MCF 10A (cell line): ENCODE measurements around the gene TMX1. TPM values are rescaled to one million over a fixed set of nuclear protein-coding genes. Genes with fewer than 3 reads are reported as not detected.

Experiments
- BruUV-seq: library from RNA; stranded (reverse); fragments of 400-500 nt; replicated peaks from 2 replicates; lab custom pipeline; 2021; lab: Mats Ljungman, UMichigan
- CTCF ChIA-PET: fragments of 300-600 bp; sonication (Branson Sonifier 250); formaldehyde crosslinking; extraction: SDS; loops from one replicate; lab custom pipeline; 2021; ENCODE audit warnings: antibody characterized with exemption, inconsistent platforms; lab: Yijun Ruan, JAX
- POLR2A ChIA-PET: fragments of 300-600, 350-650 bp; sonication (Branson Sonifier 250); formaldehyde crosslinking; extraction: SDS; loops from one replicate; lab custom pipeline; 2020; ENCODE audit warnings: antibody characterized with exemption, inconsistent platforms; lab: Yijun Ruan, JAX
- DNase-seq: peaks from one replicate; pipeline ENCODE4 v3.0.0-alpha.2; 2018; ENCODE audit not compliant: unreplicated experiment
- H3K27ac Mint-ChIP-seq: one replicate; pipeline ENCODE4 v1.8.0; 2022; ENCODE audit warnings: mild to moderate bottlenecking, low read depth, mixed read lengths; ENCODE audit not compliant: unreplicated experiment
- H3K27me3 Mint-ChIP-seq: one replicate; pipeline ENCODE4 v1.8.0; 2022; ENCODE audit warnings: mixed read lengths; ENCODE audit not compliant: insufficient read depth, unreplicated experiment
- H3K36me3 Mint-ChIP-seq: one replicate; pipeline ENCODE4 v1.8.0; 2022; ENCODE audit warnings: mild to moderate bottlenecking, moderate library complexity, mixed read lengths; ENCODE audit not compliant: insufficient read depth, unreplicated experiment
- H3K4me1 Mint-ChIP-seq: one replicate; pipeline ENCODE4 v1.8.0; 2022; ENCODE audit warnings: mixed read lengths; ENCODE audit not compliant: insufficient read depth, unreplicated experiment
- H3K4me3 Mint-ChIP-seq: one replicate; pipeline ENCODE4 v1.8.0; 2022; ENCODE audit warnings: mild to moderate bottlenecking, moderate library complexity, mixed read lengths; ENCODE audit not compliant: unreplicated experiment
- H3K9me3 Mint-ChIP-seq: one replicate; pipeline ENCODE4 v1.8.0; 2022; ENCODE audit warnings: mixed read lengths; ENCODE audit not compliant: unreplicated experiment
- intact Hi-C: fragments of 100-400 bp; cut with micrococcal nuclease; formaldehyde crosslinking; loops from 2 replicates; pipeline ENCODE4 v1.14.1; 2022
- total RNA-seq: library from RNA; stranded (reverse); gene quantifications from 2 replicates; pipeline ENCODE4 v1.2.3, GENCODE V29; 2022
- TF ChIP-seq, protein P1 (sequence below): fragments of 200-600 bp; IDR thresholded peaks from one replicate; pipeline ENCODE4 v1.8.0; 2022; ENCODE audit warnings: antibody characterized with exemption, mild to moderate bottlenecking; ENCODE audit not compliant: unreplicated experiment

The TMX1 gene
- total RNA-seq, 1 experiment from 2014 or later: 35.0 TPM

DNA sequence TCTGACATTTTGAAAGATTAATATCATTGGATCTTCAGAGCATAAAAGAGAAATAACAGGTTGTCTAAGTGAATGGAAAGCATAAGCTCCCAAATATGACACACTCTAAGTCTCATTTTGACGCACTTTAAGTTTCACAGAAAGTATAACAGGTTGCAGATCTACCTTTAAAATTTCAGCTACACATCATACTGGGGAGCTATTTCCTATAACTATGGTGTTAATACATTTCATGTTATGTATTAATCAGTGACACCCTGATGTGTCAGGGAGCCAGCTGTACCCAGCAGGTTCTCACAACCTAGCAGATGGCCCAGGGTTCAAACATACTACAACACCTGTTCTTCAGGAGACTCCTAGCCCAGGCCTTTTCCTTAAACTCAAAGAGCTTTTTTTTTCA is 31.1 kb upstream of the TMX1 start:
- peaks cover 15% of the 10 kb centered on the region for H3K27me3 Mint-ChIP-seq
- ChIA-PET CTCF (interaction anchor here (1.7 kb wide), 1 partner anchor 10 kb away, joined by 9 read pairs; no protein-coding TSS in a partner anchor), POLR2A (no interaction called here)
- BruUV-seq: no TSS peak
- H3K4me1 Mint-ChIP-seq: peaks cover 4% of the 10 kb centered on the region
- intact Hi-C loops: no loop called here
- TF ChIP-seq, protein P1, sequence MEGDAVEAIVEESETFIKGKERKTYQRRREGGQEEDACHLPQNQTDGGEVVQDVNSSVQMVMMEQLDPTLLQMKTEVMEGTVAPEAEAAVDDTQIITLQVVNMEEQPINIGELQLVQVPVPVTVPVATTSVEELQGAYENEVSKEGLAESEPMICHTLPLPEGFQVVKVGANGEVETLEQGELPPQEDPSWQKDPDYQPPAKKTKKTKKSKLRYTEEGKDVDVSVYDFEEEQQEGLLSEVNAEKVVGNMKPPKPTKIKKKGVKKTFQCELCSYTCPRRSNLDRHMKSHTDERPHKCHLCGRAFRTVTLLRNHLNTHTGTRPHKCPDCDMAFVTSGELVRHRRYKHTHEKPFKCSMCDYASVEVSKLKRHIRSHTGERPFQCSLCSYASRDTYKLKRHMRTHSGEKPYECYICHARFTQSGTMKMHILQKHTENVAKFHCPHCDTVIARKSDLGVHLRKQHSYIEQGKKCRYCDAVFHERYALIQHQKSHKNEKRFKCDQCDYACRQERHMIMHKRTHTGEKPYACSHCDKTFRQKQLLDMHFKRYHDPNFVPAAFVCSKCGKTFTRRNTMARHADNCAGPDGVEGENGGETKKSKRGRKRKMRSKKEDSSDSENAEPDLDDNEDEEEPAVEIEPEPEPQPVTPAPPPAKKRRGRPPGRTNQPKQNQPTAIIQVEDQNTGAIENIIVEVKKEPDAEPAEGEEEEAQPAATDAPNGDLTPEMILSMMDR: no peak
- no peak overlapping the region for H3K4me3 Mint-ChIP-seq
- no peak overlapping the region for H3K27ac Mint-ChIP-seq
- DNase-seq: no peak
- no peaks in the 10 kb centered on the region for H3K36me3 Mint-ChIP-seq
- no peaks in the 10 kb centered on the region for H3K9me3 Mint-ChIP-seq

DNA sequence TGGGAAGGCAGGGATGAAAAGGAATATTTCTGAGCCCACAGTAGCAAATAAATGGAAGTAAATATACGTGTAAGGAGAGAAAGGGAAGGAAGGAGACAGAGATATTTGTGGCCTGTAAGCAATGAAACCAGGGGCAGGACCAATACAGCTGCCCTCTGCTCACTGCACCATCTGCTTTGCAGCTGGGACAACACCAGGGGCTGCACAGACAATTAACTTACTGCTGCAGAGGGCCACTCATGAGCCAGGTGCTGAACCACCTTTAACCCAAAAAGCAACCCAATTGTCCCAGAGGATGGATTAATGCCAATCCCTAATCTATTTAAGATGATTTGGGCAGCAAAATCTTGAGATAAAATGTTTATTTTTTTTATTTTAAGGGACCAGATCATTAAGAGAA is 30.6 kb upstream of the TMX1 start:
- H3K27me3 Mint-ChIP-seq: peaks cover 15% of the 10 kb centered on the region
- H3K4me1 Mint-ChIP-seq: peaks cover 4% of the 10 kb centered on the region

DNA sequence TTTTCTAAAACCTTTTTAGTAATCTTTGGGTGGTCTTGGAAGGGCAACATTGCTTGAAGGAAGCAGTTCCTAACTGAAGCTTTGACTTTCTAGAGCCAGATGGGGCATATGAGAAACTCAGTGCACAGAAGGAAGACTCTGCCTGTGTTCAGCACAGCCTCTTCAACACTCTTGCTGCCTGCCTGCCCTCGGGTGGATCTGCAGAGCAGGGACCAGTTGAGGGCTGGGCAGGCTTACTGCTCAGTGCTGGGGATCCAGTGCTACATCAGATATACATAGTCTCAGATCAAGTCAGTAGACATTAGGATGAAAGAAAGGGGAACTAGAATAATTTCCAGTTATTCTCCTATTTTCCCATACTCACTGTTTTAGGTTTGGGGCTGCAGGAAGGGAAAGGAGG is 29.5 kb upstream of the TMX1 start:
- Mint-ChIP-seq H3K27ac (no peak overlapping the region), H3K4me3 (no peak overlapping the region), H3K27me3 (peaks cover 15% of the 10 kb centered on the region), H3K4me1 (peaks cover 4% of the 10 kb centered on the region), H3K9me3 (no peaks in the 10 kb centered on the region), H3K36me3 (no peaks in the 10 kb centered on the region)
- intact Hi-C loops: no loop called here
- DNase-seq: no peak
- BruUV-seq: no TSS peak
- TF ChIP-seq, protein P1: no peak
- CTCF ChIA-PET: no interaction called here
- POLR2A ChIA-PET: no interaction called here

More for the DNA sequence above, 30.6 kb upstream of the TMX1 start:
- no TSS peak for BruUV-seq
- TF ChIP-seq, protein P1: no peak
- no peak for DNase-seq
- H3K9me3 Mint-ChIP-seq: no peaks in the 10 kb centered on the region
- CTCF ChIA-PET: interaction anchor here (0.6 to 1.7 kb wide), 2 partner anchors 9 to 20 kb away, joined by 3 to 9 read pairs; no protein-coding TSS in a partner anchor
- H3K4me3 Mint-ChIP-seq: no peak overlapping the region
- no peaks in the 10 kb centered on the region for H3K36me3 Mint-ChIP-seq
- POLR2A ChIA-PET: no interaction called here
- H3K27ac Mint-ChIP-seq: no peak overlapping the region
- intact Hi-C loops: no loop called here

DNA sequence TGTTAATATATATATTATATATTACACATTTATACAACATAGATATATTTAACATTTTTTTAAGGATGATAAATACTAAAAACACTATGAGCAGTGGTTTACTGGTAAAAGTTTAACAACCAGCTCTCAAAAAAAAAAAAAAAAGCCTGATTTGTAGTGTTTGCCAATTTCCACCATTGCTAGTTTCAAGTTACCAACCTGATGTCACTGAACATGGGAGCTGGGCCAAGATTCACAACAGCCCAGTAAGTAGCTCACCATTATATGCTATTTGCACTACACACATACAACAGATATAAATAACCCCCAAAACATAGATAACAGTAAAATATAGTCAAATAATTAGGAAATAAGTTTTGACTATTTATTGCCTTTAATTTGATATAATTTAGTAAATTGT is 28.9 kb upstream of the TMX1 start:
- TF ChIP-seq, protein P1: no peak
- POLR2A ChIA-PET: no interaction called here
- no TSS peak for BruUV-seq
- H3K4me1 Mint-ChIP-seq: peaks cover 4% of the 10 kb centered on the region
- no peaks in the 10 kb centered on the region for H3K36me3 Mint-ChIP-seq
- CTCF ChIA-PET: no interaction called here
- peak; percentile 72 for DNase-seq
- intact Hi-C loops: no loop called here
- no peaks in the 10 kb centered on the region for H3K9me3 Mint-ChIP-seq
- H3K4me3 Mint-ChIP-seq: no peak overlapping the region
- no peak overlapping the region for H3K27ac Mint-ChIP-seq
- peaks cover 15% of the 10 kb centered on the region for H3K27me3 Mint-ChIP-seq
